Stimulated activated effector memory CD8-positive, alpha-beta T cell treated with anti-CD3 and anti-CD28 coated beads, Interleukin-12 subunit alpha, Interleukin-12 subunit beta, amount 100 ng/mL, for 72 hours (primary cell): Measurements from ENCODE around the gene ACER3.

ENCODE experiments used
- ATAC-seq: fragments of 150-1000 bp; cut with Tn5 transposase; 2 replicates; pipeline ENCODE4 v1.10.0; 2021
- DNase-seq, 2 donors: peaks; one replicate each; pipeline ENCODE4 v3.0.0; 2021 to 2022; ENCODE audit warnings: low spot score in 2 of 2
- H3K27ac Mint-ChIP-seq: one replicate; pipeline ENCODE4 v1.8.0; 2022; ENCODE audit warnings: mild to moderate bottlenecking, mixed read lengths
- H3K36me3 Mint-ChIP-seq: one replicate; pipeline ENCODE4 v1.8.0; 2022; ENCODE audit warnings: mild to moderate bottlenecking, mixed read lengths
- H3K4me1 Mint-ChIP-seq: one replicate; pipeline ENCODE4 v1.8.0; 2022; ENCODE audit warnings: mixed read lengths
- H3K4me3 Mint-ChIP-seq: one replicate; pipeline ENCODE4 v1.8.0; 2022; ENCODE audit warnings: mild to moderate bottlenecking, mixed read lengths
- H3K9me3 Mint-ChIP-seq: one replicate; pipeline ENCODE4 v1.8.0; 2022; ENCODE audit warnings: mixed read lengths

ACER3 gene

DNA sequence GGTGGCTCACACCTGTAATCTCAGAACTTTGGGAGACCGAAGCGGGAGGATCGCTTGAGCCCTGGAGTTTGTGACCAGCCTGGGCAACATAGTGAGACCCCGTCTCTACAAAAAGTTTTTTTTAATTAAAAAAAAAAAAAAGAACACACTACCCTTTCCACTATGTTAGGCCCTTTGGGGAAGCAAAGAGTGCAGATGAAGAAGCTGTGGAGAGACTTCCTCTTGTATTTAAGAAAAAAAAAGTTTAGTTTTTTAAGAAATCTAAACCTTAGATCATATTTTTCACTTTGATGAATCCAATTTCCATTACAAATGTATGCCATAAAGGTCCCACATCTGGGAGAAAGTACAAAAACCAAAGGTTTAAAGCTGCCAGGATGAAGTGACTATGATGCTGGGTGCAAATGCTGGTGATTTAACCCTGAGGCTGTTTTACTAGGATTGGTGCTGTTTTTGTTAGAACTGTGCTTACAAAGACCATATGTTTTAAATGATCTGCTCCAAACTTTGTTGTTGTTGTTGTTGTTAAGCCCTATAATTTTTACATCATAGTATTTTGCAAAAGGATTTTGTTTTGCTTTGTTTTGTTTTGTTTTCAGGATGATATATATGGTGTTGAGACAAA lies 28.9 kb upstream of the ACER3 start:
- Mint-ChIP-seq H3K4me3 (no peak overlapping the region), H3K36me3 (no peaks in the 10 kb centered on the region), H3K27ac (no peak overlapping the region), H3K9me3 (no peaks in the 10 kb centered on the region), H3K4me1 (no peaks in the 10 kb centered on the region)
- no peak for DNase-seq
- ATAC-seq: no peak

DNA sequence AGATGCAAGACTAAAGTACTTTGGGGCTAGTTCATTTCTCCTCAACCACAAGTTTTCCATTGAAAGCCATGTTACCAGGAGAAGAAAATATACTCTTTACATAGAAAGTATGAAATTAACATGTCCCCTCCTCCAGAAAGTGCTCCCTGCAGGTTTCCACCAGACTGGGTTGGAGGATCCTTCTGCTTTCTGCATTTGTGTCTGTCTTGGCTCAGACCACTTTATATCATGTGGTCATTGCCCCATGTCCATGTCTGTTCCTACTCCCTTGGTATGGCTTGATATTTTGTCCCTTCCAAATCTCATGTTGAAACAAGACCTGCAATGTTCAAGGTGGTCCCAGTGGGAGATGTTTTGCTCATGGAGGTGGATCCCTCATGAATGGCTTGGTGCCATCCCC lies 28.4 kb upstream of the ACER3 start:
- H3K27ac Mint-ChIP-seq: no peak overlapping the region
- H3K9me3 Mint-ChIP-seq: no peaks in the 10 kb centered on the region
- no peak overlapping the region for H3K4me3 Mint-ChIP-seq
- no peak for DNase-seq
- H3K36me3 Mint-ChIP-seq: no peaks in the 10 kb centered on the region
- no peaks in the 10 kb centered on the region for H3K4me1 Mint-ChIP-seq
- no peak for ATAC-seq

DNA sequence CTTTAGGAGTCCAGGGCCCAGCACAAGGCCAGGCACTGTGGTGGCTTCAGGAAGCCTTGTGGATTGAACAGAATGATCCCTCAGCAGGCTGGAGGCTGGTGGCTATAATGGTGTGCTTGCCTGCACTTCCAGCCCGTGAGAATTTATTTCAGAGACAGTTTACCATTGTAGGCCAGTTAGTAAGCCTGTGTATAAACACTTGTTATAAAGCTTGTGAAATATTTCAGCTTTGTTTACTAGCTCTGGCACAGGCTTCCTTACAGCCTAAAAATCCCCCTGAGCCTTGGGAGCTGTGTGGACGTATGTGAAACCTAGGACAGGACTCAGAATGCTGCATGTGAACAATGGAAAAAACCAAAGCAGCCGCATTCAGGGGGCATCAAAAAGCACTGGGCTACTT lies 26.6 kb upstream of the ACER3 start:
- ATAC-seq (no peak), DNase-seq (no peak)
- Mint-ChIP-seq H3K9me3 (no peaks in the 10 kb centered on the region), H3K36me3 (no peaks in the 10 kb centered on the region), H3K4me1 (no peaks in the 10 kb centered on the region), H3K4me3 (no peak overlapping the region), H3K27ac (no peak overlapping the region)

DNA sequence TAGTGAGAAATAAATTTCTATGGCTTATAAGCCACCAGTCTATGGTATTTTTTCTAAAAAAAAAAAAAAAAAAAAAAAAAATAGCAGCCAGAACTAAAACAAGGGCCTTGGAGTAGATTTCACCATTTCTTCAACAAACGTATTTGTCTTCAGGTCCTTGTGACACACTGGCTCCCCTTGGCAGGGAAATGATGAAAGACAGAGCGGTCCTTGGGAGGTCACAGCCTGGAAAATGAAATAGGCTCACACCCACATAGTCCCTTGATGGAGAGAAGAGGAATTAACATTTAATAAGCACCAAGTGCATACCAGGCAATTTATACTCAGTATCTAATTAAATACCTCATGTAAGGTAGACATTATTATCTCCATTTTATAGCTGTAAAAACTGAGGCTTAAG lies 25.7 kb upstream of the ACER3 start:
- no peak for ATAC-seq

DNA sequence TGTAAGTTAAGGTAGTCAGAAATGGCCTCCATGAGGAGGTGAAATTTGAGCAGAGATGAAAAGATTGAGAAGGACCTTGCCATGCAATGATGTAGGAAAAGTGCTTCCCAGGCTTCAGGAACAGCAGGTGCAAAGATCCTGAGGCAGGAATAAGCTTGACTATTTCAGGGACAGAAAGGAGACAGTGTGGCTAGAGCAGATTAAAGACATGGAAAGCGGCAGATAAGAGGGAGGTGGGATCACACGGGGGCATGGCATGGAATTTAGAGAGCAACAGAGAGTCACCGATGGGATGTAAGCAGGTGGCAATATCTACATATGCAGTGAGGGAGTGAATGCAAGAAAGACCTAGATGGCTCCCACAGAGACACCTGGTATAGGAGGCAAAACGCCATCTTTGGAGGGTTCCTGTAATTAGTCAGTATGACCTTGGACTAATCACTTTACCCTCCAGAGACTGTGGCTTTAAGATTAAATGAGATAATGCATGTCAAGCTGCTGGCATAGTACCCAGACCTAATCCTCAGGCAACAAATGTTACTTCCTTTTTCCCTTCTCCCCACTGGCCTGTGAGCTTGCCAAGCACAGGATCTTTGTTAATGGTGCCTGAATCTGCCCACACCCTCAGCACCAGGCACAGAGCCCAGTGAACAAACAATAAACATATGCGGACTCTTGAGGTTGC lies 24.6 kb upstream of the ACER3 start:
- no peaks in the 10 kb centered on the region for H3K36me3 Mint-ChIP-seq
- no peak for DNase-seq
- no peak for ATAC-seq
- no peaks in the 10 kb centered on the region for H3K9me3 Mint-ChIP-seq
- no peak overlapping the region for H3K27ac Mint-ChIP-seq
- H3K4me3 Mint-ChIP-seq: no peak overlapping the region
- no peaks in the 10 kb centered on the region for H3K4me1 Mint-ChIP-seq

More for the DNA sequence above, 25.7 kb upstream of the ACER3 start:
- no peaks in the 10 kb centered on the region for H3K9me3 Mint-ChIP-seq
- no peak overlapping the region for H3K27ac Mint-ChIP-seq
- no peak overlapping the region for H3K4me3 Mint-ChIP-seq
- DNase-seq: no peak
- no peaks in the 10 kb centered on the region for H3K36me3 Mint-ChIP-seq
- no peaks in the 10 kb centered on the region for H3K4me1 Mint-ChIP-seq

DNA sequence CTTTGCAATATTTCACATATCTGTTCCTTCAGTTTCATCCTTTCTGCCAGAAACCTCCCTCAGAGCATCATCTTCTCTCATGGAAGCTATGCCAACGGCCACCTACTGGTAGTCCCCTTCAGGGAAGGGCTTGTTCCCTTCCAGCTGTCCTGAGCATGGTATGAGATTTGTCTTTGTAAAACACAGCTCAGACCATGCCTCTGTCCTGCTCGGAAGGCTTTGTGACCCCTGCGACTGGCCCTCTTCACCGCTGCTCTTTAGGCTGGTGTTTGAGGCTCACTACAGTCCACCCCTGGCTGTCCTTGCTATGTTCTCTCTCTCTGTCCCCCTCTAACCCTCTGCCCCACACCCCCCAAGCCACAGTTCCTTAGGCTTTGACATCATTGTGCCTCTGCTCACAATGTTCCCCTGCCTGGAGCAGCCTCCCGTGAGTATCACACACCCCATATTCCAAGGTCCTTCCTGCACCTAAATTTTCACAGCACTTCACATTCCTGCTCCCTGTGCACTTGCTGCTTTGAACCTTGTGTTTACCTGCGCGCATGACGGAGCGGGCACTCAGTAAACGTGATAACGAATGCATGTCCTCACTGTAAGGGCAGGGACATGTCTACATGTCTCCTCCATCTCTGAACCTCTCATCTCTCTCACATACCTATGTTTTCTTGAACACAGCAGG lies 24.0 kb upstream of the ACER3 start:
- Mint-ChIP-seq H3K4me1 (no peaks in the 10 kb centered on the region), H3K4me3 (no peak overlapping the region)
- ATAC-seq: peak; percentile 36

DNA sequence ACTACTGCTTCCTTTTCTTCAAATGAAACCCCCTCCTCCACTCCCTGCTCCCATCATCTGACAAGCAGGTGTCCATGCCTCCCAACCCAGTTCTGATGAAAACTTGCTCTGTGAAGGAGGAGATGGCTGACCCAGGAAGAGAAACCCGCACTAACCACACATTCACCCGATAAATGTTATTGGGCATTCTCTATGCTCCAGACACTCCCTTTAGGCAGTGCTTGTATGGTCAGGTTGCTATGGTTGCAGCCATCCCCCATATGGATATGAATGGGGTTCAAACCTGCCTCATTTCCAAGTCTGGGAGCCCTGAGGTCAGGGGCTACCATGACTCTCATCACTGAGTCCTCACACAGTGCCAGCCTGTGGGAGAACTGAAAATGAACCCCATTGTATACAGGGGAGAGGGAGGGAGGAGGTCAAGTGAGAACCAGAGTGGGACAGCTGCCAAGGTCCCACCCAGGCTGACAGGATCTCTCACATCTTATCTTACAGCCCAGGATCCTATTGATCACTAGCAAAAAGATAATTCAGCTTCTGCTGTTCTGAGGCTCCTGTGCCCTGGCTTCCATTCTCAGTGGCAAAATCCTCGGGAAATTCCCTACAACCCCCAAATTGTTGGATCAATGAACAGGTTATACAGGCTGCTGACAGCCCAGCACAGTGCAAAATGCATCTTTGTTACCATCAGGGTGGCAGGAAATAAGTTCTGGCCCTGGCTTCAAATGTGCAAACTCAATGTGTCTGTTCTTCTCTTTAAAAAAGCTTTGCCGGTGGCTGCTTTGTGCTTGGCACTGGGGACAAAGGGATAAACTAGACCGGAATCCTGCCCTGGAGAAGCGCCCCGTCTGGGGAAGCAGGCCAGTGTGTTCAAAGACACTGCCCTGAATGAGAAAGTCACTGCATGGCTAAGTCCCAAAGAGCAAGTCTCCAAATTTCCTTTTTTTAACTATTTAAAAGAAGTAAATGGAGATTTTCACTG lies 22.7 kb upstream of the ACER3 start:
- no peaks in the 10 kb centered on the region for H3K36me3 Mint-ChIP-seq

More for the DNA sequence above, 24.0 kb upstream of the ACER3 start:
- Mint-ChIP-seq H3K9me3 (no peaks in the 10 kb centered on the region), H3K27ac (no peak overlapping the region), H3K36me3 (no peaks in the 10 kb centered on the region)
- no peak for DNase-seq

DNA sequence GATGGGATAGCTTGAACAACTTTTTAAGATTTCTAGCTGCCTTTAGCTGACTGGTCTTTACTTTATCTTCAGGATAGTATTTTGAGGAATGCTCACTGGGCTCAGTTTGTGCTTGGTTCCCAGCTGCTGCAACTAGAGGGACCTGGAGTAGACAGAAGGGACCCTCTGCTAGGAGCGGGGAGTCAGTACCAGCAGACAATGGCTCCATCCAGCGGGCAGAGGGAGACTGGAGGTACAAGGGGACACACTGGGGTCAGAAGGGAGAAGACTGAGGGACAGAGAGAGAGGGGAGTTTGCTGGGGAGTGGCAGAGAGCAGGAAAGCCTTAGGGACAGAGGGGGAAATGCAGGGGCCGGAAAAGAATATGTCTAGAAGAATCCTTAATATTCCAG lies 22.0 kb upstream of the ACER3 start:
- Mint-ChIP-seq H3K9me3 (no peaks in the 10 kb centered on the region), H3K4me3 (no peak overlapping the region), H3K27ac (no peak overlapping the region), H3K36me3 (no peaks in the 10 kb centered on the region), H3K4me1 (no peaks in the 10 kb centered on the region)
- ATAC-seq: no peak
- DNase-seq: no peak

More for the DNA sequence above, 22.7 kb upstream of the ACER3 start:
- DNase-seq (no peak), ATAC-seq (peak; percentile 47)
- no peak overlapping the region for H3K27ac Mint-ChIP-seq
- H3K4me3 Mint-ChIP-seq: no peak overlapping the region
- no peaks in the 10 kb centered on the region for H3K9me3 Mint-ChIP-seq
- no peaks in the 10 kb centered on the region for H3K4me1 Mint-ChIP-seq

DNA sequence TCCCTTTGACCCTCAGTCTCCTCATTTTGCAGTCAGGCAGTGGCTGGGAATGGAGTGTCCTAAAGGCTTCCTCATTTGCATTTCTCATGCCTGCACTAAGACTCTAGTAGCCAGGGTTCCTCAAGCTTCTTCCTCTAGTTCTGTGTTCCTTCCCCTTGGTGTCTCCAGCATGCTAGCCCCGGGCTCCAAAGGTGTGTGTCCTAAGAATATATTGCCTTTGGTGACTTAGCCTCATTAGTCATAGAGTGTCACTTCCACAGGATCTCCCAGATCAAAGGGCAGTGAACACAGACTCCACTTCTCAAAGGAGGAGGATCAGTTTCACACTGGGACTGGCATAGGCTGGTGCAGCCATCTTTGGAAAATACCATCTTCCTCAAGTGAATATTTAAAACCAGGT lies 21.4 kb upstream of the ACER3 start:
- DNase-seq (no peak), ATAC-seq (no peak)
- Mint-ChIP-seq H3K4me1 (no peaks in the 10 kb centered on the region), H3K9me3 (no peaks in the 10 kb centered on the region), H3K27ac (no peak overlapping the region), H3K36me3 (no peaks in the 10 kb centered on the region), H3K4me3 (no peak overlapping the region)

DNA sequence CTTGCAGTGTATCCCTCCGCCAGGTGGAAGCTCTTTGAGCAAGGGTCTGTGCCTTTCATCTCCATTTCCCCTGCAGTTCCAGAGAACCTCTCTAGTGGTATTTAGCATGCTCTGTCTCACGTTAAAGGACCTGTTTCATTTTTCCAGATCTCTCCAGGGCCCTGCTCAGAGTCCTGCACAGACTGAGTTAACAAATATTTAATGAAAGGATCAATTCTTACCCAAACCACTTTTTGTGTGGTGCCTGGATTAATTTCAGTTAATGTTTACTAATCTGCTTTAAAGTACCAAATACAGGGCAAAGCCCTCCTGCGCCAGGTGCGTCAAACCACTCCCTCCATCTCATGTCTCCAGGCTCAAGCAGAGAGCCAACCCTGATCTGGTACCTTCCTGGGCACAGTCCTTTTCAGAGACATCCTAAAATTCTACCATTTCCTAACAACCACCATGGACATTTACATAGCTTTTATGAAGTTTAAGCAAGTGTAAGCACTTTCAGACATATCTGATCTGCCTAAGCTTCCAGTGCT lies 18.7 kb upstream of the ACER3 start:
- no peak for ATAC-seq
- no peaks in the 10 kb centered on the region for H3K4me1 Mint-ChIP-seq
- no peaks in the 10 kb centered on the region for H3K9me3 Mint-ChIP-seq
- DNase-seq: no peak
- no peak overlapping the region for H3K27ac Mint-ChIP-seq
- no peak overlapping the region for H3K4me3 Mint-ChIP-seq
- H3K36me3 Mint-ChIP-seq: no peaks in the 10 kb centered on the region

DNA sequence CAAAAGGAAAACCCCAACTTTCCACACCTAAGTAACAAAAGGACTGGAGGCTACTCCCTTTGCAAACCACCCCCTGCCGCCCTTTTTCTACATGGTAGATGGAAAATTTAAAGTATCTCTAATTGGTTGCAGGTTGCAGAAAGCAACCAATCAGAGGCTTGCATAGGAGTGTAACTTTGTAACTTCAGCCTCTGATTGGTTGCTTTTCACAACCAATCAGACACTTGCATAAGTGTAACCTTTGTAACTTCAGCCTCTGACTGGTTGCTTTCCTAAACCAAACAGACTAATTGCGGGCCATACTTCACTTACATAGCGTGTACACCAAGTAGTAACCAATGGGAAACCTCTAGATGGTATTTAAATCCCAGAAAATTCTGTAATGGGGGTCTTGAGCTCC lies 16.8 kb upstream of the ACER3 start:
- no peak overlapping the region for H3K27ac Mint-ChIP-seq
- no peak for DNase-seq
- H3K9me3 Mint-ChIP-seq: no peaks in the 10 kb centered on the region
- no peaks in the 10 kb centered on the region for H3K36me3 Mint-ChIP-seq
- H3K4me1 Mint-ChIP-seq: no peaks in the 10 kb centered on the region
- ATAC-seq: no peak
- no peak overlapping the region for H3K4me3 Mint-ChIP-seq

DNA sequence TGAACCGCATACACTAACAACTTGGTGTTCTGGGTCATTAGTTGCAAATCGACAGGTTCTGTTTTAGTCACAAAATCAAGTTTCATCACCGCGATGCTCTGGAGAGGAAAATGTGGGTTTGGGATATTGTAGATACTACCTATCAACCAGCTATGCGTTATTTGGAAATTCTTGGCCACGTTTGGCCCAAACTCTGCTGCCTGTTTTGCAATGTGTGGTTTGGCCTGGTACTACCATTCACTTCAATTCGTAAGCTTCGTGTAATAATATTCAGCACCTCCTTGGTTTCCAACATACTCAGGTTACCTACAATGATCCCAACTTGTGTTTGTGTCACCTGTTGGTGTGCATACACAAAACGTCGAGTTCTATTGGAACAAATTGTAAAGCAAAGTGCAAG lies 16.2 kb upstream of the ACER3 start:
- no peak overlapping the region for H3K27ac Mint-ChIP-seq
- no peaks in the 10 kb centered on the region for H3K9me3 Mint-ChIP-seq
- no peaks in the 10 kb centered on the region for H3K4me1 Mint-ChIP-seq
- ATAC-seq (no peak), DNase-seq (no peak)
- no peak overlapping the region for H3K4me3 Mint-ChIP-seq
- H3K36me3 Mint-ChIP-seq: no peaks in the 10 kb centered on the region

DNA sequence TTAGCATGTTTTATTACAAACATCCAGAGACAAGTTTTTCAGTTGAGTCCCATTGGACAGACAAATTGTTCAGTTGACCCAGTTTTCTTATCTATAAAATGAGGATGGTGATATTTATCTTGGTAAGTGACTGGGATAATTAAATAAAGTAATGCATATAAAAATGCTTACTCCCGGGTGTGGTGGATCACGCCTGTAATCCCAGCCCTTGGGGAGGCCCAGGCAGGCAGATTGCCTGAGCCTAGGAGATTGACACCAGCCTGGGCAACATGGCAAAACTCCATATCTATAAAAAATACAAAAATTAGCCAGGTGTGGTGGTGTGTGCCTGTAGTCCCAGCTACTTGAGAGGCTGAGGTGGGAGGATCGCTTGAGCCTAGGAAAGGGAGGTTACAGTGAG lies 15.6 kb upstream of the ACER3 start:
- Mint-ChIP-seq H3K27ac (no peak overlapping the region), H3K4me3 (no peak overlapping the region), H3K36me3 (no peaks in the 10 kb centered on the region), H3K9me3 (no peaks in the 10 kb centered on the region), H3K4me1 (no peaks in the 10 kb centered on the region)
- ATAC-seq (no peak), DNase-seq (no peak)

DNA sequence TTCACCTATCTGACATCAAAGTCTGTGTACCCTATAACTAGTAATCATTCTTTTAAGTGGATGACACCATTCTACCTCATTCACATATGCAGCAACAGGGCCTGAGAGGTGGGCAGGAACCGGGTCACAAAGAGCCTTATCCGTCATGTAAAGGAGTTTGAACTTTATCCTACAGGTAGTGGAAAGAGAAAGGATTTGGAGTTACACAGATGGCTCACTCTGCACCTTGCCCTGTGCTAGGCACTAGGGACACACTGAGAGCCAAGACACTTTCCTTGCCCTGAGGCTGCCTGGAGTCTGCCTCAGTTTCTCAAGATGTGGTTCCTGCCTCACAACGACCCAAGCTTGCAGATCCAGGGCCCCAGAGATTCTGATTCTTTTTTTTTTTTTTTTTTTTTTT lies 14.3 kb upstream of the ACER3 start:
- no peaks in the 10 kb centered on the region for H3K36me3 Mint-ChIP-seq
- no peaks in the 10 kb centered on the region for H3K4me1 Mint-ChIP-seq
- no peaks in the 10 kb centered on the region for H3K9me3 Mint-ChIP-seq
- ATAC-seq: no peak
- no peak for DNase-seq
- H3K4me3 Mint-ChIP-seq: no peak overlapping the region
- H3K27ac Mint-ChIP-seq: no peak overlapping the region

DNA sequence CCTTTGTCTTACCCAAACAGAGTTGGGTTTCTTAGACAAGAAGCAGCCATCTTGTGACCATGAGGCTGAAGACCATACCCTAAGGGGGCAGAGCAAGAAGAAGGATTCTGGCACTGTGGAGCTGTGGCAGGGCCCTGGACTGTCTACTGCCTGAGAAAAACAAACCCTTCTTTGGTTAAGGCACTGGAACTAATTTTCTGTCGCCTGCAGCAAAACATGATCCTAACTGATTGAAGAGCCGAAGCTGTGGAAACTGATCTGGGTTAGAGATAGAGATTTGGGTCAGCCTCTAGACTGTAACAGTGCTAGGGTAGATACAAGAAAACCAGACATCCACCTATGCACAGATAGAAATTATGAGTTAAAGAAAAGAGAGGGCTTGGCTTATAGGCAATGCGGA lies 11.3 kb upstream of the ACER3 start:
- Mint-ChIP-seq H3K9me3 (no peaks in the 10 kb centered on the region), H3K27ac (no peak overlapping the region), H3K36me3 (no peaks in the 10 kb centered on the region), H3K4me1 (no peaks in the 10 kb centered on the region), H3K4me3 (no peak overlapping the region)
- DNase-seq (no peak), ATAC-seq (no peak)
